Endothelial cell of umbilical vein (primary cell): ENCODE results near the gene MAP2K7. TPM values are rescaled to one million over a fixed set of nuclear protein-coding genes. Genes with fewer than 3 reads are reported as not detected.

Experiments used
- BruUV-seq: library from RNA; stranded (reverse); fragments of 400-500 nt; replicated peaks from 2 replicates; lab custom pipeline; 2021; lab: Mats Ljungman, UMichigan
- CTCF ChIA-PET: fragments of 300-600, 350-600 bp; sonication (Branson Sonifier 250); formaldehyde crosslinking; loops from one replicate; lab custom pipeline; 2021; ENCODE audit warnings: antibody characterized with exemption, inconsistent platforms; lab: Charles Lee
- POLR2A ChIA-PET: fragments of 300-600, 350-600 bp; sonication (Branson Sonifier 250); formaldehyde crosslinking; loops from one replicate; lab custom pipeline; 2021; ENCODE audit warnings: antibody characterized with exemption, inconsistent platforms; lab: Charles Lee
- DNase-seq: peaks from one replicate; pipeline ENCODE4 v3.0.0-alpha.2; 2011; ENCODE audit warnings: low read depth, low spot score
- FAIRE-seq: peaks from 2 replicates; lab custom pipeline; 2011; peaks lifted over from hg19 to GRCh38; lab: Jason Lieb, UNC
- H2AFZ ChIP-seq: 2 replicates; pipeline ENCODE4 v1.6.0; 2012; ENCODE audit warnings: low read depth, low read length, control low read depth, inconsistent platforms
- H3K27ac ChIP-seq: 2 replicates; pipeline ENCODE4 v1.5.1; 2011; ENCODE audit warnings: low read depth, mild to moderate bottlenecking, control low read depth, low read length, moderate library complexity; ENCODE audit not compliant: insufficient read depth
- H3K27me3 ChIP-seq, 2 experiments: 2 replicates each; pipeline versions ENCODE4 v1.6.0 to v1.6.1; 2011; ENCODE audit warnings: low read length in 2 of 2, mixed read lengths in 1 of 2; ENCODE audit not compliant: control insufficient read depth in 2 of 2, insufficient read depth in 2 of 2
- H3K36me3 ChIP-seq, 2 experiments: 2 replicates in 1 of 2; 3 replicates in 1 of 2; pipeline ENCODE4 v1.5.1; 2011; ENCODE audit warnings: low read length in 2 of 2, mild to moderate bottlenecking in 1 of 2, moderate library complexity in 1 of 2; ENCODE audit not compliant: control insufficient read depth in 2 of 2, insufficient read depth in 2 of 2; ENCODE audit errors: extremely low read depth in 1 of 2
- H3K4me1 ChIP-seq: 3 replicates; pipeline ENCODE4 v1.5.1; 2011; ENCODE audit warnings: mild to moderate bottlenecking, low read length; ENCODE audit not compliant: control insufficient read depth, insufficient read depth; ENCODE audit errors: extremely low read depth
- H3K4me2 ChIP-seq: 2 replicates; pipeline ENCODE4 v1.6.1; 2011; ENCODE audit warnings: low read length, control low read depth, mixed read lengths; ENCODE audit not compliant: insufficient read depth
- H3K4me3 ChIP-seq, 3 experiments: fragments of 200-600 bp in 1 of 3; sonication (generic), shearing (Covaris generic) in 1 of 3; replicated peaks in 1 of 3; 2 replicates each; pipeline ENCODE4 v1.5.1; 2011 to 2016; ENCODE audit warnings: control low read depth in 3 of 3, low read length in 3 of 3, mild to moderate bottlenecking in 2 of 3, inconsistent platforms in 1 of 3, low read depth in 1 of 3, moderate library complexity in 1 of 3; ENCODE audit not compliant: insufficient read depth in 1 of 3
- H3K79me2 ChIP-seq: 2 replicates; pipeline ENCODE4 v1.6.0; 2012; ENCODE audit warnings: low read length, inconsistent platforms; ENCODE audit not compliant: control insufficient read depth, insufficient read depth
- H3K9ac ChIP-seq: replicated peaks from 2 replicates; pipeline ENCODE3; 2011; ENCODE audit warnings: low read length, control low read depth; ENCODE audit not compliant: insufficient read depth; ENCODE audit errors: extremely low read depth
- H3K9me1 ChIP-seq: replicated peaks from 3 replicates; pipeline ENCODE4 v1.6.0; 2011; ENCODE audit warnings: mild to moderate bottlenecking, low read length; ENCODE audit not compliant: control insufficient read depth, insufficient read depth; ENCODE audit errors: extremely low read depth
- H3K9me3 ChIP-seq: replicated peaks from 2 replicates; pipeline ENCODE4 v1.5.1; 2012; ENCODE audit warnings: low read length, inconsistent platforms; ENCODE audit not compliant: control insufficient read depth, insufficient read depth
- H4K20me1 ChIP-seq: replicated peaks from 2 replicates; pipeline ENCODE3; 2011; ENCODE audit warnings: mild to moderate bottlenecking, low read length; ENCODE audit not compliant: control insufficient read depth, insufficient read depth; ENCODE audit errors: extremely low read depth
- EZH2 ChIP-seq: IDR thresholded peaks from 2 replicates; pipeline ENCODE4 v1.6.1; 2012; ENCODE audit warnings: borderline replicate concordance, low read depth, mild to moderate bottlenecking, moderate library complexity, low read length, inconsistent platforms; ENCODE audit not compliant: severe bottlenecking
- FOS ChIP-seq: IDR thresholded peaks from 2 replicates; pipeline ENCODE4 v1.6.1; 2011; ENCODE audit warnings: mild to moderate bottlenecking, low read length, moderate library complexity, borderline replicate concordance; ENCODE audit not compliant: insufficient read depth
- GATA2 ChIP-seq: IDR thresholded peaks from 2 replicates; pipeline ENCODE4 v1.7.0; 2011; ENCODE audit warnings: low read depth, mild to moderate bottlenecking, moderate library complexity, mixed read lengths, low read length; ENCODE audit not compliant: insufficient read length, insufficient read depth
- JUN ChIP-seq: IDR thresholded peaks from 2 replicates; pipeline ENCODE4 v1.6.1; 2011; ENCODE audit warnings: borderline replicate concordance, low read depth; ENCODE audit not compliant: insufficient read length, insufficient read depth
- MYC ChIP-seq: IDR thresholded peaks from one replicate; pipeline ENCODE4 v1.6.1; 2011; ENCODE audit warnings: mild to moderate bottlenecking, low read depth, low read length
- POLR2A ChIP-seq: IDR thresholded peaks from 2 replicates; pipeline ENCODE4 v1.6.1; 2012; ENCODE audit warnings: low read depth, mild to moderate bottlenecking, control low read depth, low read length
- POLR2AphosphoS5 ChIP-seq: IDR thresholded peaks from 2 replicates; pipeline ENCODE4 v1.6.1; 2012; ENCODE audit warnings: low read depth, mild to moderate bottlenecking, control low read depth, low read length, moderate library complexity; ENCODE audit not compliant: insufficient read depth
- dilution Hi-C: fragments of 300-500 bp; cut with MboI; formaldehyde crosslinking; loops from one replicate; pipeline ENCODE4 v1.15.0; 2019; ENCODE audit warnings: low sequenced_read_pairs; ENCODE audit not compliant: extremely low pct_ligation_motif_present
- intact Hi-C: fragments of 100-400 bp; cut with micrococcal nuclease; formaldehyde crosslinking; loops from one replicate; pipeline ENCODE4 v1.10.0; 2022
- polyA plus RNA-seq, 4 experiments: library from polyadenylated mRNA; depleted of rRNA in 3 of 4; stranded (reverse) in 3 of 4; unstranded in 1 of 4; fragments of >200 nt; gene quantifications; 2 replicates each; pipeline versions ENCODE4 v1.2.1 to v1.2.3, GENCODE V29; 2011 to 2012; ENCODE audit warnings: missing spikeins in 1 of 4
- total RNA-seq: library from RNA; stranded (reverse); gene quantifications from 2 replicates; pipeline ENCODE4 v1.2.3, GENCODE V29; 2021
- TF ChIP-seq, protein P1 (sequence below), 2 donors: IDR thresholded peaks; 1 replicate in 1 of 2; 2 replicates in 1 of 2; pipeline ENCODE4 v1.5.1; 2011; ENCODE audit warnings: low read length in 2 of 2, mild to moderate bottlenecking in 2 of 2, moderate library complexity in 2 of 2, control low read depth in 1 of 2, inconsistent platforms in 1 of 2, low read depth in 1 of 2; ENCODE audit not compliant: insufficient read depth in 1 of 2; ENCODE audit errors: extremely low read depth in 1 of 2
- TF ChIP-seq, protein P2 (sequence below): IDR thresholded peaks from 2 replicates; pipeline ENCODE4 v1.6.1; 2011; ENCODE audit not compliant: insufficient read depth, insufficient read length

MAP2K7 gene
- total and polyA plus RNA-seq, 2 donors (not counting 3 experiments of a cell fraction or from before 2014, with no cell fraction given) = 13.8 to 36.0 TPM

DNA sequence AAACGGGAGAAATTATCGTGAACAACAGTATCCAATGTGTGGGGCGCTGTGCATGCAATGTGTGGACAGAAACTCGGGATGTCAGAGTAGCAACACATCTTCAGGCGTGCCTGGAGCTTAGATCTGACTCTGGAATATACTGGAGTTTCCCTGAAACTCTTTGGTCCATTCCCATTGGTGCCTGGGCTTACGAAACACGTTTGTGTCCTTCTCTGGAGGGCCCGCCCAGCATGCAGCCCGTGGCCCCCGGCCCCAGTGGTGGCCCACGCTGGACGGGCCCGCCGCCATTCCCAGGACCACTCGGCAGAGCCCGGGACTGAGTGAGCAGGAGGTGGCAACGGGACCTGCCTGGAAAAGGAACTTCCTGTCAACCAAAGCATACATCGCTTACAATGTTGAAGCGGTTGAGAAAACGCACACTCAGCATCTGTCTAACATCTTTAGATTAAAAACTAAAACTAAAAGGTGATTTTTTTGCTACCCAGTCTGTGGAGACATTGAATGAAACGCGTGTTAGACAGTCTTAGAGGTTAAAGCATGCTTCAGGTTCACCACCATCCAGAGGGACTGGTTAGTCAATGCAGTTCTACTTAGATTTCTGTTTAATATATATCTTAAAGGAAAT lies 59.1 kb downstream of the MAP2K7 start:
- CTCF ChIA-PET = interaction anchor here (0.7 kb wide), 1 partner anchor 19 kb away, joined by 3 read pairs; the partner anchor contains the start of gene TIMM44
- intact Hi-C loops = no loop called here

More for the DNA sequence above, 59.1 kb downstream of the MAP2K7 start:
- no peak overlapping the region for H3K27ac ChIP-seq
- FAIRE-seq (no peak), DNase-seq (no peak)
- H3K79me2 ChIP-seq = no peaks in the 10 kb centered on the region
- H3K36me3 ChIP-seq = peaks cover 22 to 34% of the 10 kb centered on the region in 2 experiments
- no peaks in the 10 kb centered on the region for H3K9me3 ChIP-seq
- no peaks in the 10 kb centered on the region for H3K9me1 ChIP-seq
- dilution Hi-C loops = no loop called here
- H3K9ac ChIP-seq = no peak overlapping the region
- no peaks in the 10 kb centered on the region for H3K4me1 ChIP-seq
- BruUV-seq = TSS peak; percentile 39
- H4K20me1 ChIP-seq = no peaks in the 10 kb centered on the region
- H2AFZ ChIP-seq = no peak overlapping the region
- POLR2A ChIA-PET = no interaction called here
- no peak for TF ChIP-seq GATA2
- no peak for TF ChIP-seq FOS
- no peak for TF ChIP-seq JUN
- no peak for TF ChIP-seq POLR2A
- no peak for TF ChIP-seq POLR2AphosphoS5
- TF ChIP-seq, protein P1, sequence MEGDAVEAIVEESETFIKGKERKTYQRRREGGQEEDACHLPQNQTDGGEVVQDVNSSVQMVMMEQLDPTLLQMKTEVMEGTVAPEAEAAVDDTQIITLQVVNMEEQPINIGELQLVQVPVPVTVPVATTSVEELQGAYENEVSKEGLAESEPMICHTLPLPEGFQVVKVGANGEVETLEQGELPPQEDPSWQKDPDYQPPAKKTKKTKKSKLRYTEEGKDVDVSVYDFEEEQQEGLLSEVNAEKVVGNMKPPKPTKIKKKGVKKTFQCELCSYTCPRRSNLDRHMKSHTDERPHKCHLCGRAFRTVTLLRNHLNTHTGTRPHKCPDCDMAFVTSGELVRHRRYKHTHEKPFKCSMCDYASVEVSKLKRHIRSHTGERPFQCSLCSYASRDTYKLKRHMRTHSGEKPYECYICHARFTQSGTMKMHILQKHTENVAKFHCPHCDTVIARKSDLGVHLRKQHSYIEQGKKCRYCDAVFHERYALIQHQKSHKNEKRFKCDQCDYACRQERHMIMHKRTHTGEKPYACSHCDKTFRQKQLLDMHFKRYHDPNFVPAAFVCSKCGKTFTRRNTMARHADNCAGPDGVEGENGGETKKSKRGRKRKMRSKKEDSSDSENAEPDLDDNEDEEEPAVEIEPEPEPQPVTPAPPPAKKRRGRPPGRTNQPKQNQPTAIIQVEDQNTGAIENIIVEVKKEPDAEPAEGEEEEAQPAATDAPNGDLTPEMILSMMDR (IDR thresholded peaks at IDR 0.05; ENCODE audit: extremely low read depth in 1 of 2, insufficient read depth in 1 of 2, low read depth in 1 of 2, low read length in 2 of 2) = no peak
- TF ChIP-seq, protein P2, sequence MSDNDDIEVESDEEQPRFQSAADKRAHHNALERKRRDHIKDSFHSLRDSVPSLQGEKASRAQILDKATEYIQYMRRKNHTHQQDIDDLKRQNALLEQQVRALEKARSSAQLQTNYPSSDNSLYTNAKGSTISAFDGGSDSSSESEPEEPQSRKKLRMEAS = no peak
- no peak for TF ChIP-seq EZH2
- no peak for TF ChIP-seq MYC
- H3K4me3 ChIP-seq = no peak overlapping the region
- no peaks in the 10 kb centered on the region for H3K27me3 ChIP-seq
- no peak overlapping the region for H3K4me2 ChIP-seq
